HG03175 (cell line): Measurements from ENCODE around the gene PODN.

Experiments used
- ATAC-seq: cut with Tn5 transposase; IDR thresholded peaks from one replicate; pipeline ENCODE4 v1.9.1; 2021; ENCODE audit warnings: mild to moderate bottlenecking, moderate library complexity; ENCODE audit not compliant: unreplicated experiment

The PODN gene

DNA sequence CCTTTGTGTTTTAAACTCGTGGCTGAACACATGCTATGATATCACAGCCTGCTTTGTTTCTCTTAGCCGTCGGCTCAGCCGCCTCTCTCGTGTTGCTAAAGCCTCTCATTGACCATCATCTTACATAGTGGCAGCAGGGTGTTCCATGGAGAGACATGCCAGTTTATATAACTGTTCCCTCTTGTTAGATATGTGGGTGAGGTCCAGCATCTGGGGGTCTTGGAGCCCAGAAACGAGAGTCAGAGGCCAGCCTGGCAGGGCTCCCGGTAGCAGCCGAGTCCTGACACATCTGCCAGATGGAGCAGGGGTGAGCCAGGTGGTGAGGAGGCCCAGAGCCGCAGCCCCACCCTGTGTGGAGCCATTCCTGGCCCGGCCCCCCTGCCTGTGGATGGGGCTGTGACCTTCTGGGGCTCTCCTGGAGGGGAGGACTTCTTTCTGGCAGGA lies 11.9 kb downstream of the PODN start:
- ATAC-seq, result no peak

DNA sequence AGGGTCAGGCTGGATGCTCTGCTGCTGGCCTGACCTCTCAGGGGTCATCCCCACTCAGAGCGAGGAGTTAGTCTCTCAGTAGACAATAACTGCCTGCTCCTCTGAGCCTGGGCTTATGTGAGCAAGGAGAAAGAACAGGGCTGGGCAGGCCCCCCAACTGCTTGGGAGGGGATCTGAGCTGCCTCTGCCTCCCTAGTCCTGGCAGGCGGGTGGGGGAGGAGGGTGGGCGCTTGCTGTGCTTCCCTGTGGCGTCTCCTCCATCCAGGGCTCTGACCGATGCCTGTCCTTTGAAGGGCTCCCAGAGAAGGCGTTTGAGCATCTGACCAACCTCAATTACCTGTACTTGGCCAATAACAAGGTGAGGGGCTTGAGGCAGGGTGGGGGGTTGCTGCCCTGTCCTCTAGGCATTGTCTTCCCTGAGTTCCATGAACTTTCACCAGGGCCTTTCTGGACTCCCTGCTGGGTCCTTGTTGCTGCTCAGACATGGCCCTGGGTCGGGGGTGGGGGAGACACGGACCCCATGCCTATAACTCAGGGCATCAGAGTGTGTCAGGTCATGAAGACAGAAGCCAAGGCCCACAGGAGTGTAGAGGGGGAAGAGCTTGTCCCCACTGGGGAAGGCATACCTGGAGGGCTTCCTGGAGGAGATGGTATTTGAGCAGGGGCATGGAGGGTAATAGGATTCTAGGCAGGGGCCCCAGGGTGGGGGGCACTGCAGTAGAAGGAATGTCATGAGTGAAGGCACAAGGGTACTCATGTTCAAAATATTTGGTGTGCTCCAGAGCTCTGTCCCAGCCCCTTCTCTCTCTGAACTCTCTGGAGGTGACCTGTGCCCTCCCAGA lies 12.5 kb downstream of the PODN start:
- ATAC-seq, result no peak

DNA sequence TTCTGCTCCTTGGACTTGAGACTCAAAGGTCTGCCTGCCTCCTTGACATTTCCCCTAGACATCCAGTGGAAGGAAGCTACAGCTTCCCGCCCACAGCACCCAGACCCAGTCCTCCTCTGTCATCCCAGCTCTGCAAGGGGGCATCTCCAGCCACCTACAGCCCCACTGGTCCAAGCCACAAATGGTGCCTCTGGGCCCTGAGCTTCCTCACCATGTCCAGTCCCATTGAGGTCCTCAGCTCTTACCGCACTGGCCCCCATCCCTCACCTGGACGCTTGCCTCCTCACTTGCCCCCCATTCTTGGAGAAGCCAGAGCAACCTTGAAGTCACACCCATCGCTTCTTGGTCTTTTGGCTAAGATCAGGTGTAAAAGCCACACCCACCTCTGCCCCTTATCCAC lies 13.2 kb downstream of the PODN start:
- ATAC-seq, result no peak

DNA sequence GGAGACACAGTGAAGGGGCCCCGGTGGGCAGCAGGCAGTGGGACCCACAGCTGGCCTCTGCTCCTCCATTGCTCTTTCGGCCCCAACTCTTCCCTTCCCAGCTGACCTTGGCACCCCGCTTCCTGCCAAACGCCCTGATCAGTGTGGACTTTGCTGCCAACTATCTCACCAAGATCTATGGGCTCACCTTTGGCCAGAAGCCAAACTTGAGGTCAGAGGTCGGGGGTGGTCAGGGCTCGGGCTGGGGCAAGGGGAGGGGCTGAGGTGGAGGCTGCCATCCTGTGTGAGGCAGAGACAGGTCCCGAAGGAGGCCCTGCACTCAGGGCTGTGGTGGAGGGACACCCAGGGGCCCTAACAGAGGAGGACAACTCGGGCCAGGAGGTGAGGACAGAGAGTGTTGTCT lies 13.7 kb downstream of the PODN start:
- ATAC-seq, result no peak

DNA sequence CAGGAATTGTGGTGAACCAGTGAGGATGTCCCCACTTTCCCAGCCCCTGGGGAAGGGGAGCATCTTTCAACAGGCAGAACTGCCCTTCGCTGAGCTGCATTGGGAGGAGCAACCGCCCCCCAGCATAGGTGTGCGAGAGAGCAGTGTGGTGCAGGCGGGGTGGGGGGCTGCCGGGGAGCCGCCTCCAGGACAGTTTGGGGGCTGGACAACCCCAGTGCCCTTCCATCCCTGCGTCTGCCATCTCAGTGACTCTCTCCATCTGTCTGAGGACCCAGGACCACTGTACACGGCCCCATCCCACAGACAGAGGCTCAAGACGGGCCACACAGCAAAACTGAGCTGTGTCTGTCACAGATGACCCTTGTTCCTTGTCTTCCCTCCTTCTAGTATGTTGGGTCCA lies 14.2 kb downstream of the PODN start:
- no peak for ATAC-seq

DNA sequence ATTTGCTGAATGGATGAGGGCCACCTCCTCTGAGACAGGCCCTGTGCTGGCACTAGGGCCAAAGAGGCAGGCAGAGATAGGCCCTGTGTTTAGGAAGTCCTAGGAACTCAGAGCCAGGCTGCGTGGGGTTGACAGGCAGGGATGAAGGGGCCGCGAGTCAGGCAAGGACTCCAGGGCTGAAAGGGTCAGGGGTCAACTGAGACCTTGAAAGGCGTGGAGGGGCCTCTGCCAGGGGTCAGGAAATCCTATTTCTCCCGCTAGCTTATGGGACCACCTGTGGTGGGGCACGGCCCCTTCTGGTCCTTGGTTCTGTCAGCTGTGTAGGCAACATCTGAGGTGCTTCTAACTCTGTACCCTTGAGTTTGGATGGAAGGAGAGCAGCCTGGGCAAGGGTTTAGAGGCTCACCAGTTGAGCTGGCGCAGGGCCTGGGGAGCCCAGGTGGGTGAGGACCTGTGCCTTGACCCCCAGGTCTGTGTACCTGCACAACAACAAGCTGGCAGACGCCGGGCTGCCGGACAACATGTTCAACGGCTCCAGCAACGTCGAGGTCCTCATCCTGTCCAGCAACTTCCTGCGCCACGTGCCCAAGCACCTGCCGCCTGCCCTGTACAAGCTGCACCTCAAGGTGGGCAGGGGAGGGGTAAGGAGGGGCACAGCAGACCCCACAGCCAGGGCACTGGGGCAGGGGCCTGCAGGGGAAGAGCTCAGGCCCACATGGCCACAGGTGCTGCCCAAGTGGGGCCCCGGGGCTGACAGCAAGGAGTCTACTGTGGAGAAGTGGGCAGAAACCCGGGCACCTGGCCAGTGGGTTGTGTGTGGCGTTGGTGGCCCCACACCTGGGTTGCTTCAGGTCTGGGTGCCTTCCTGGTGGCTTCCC lies 14.9 kb downstream of the PODN start:
- no peak for ATAC-seq

DNA sequence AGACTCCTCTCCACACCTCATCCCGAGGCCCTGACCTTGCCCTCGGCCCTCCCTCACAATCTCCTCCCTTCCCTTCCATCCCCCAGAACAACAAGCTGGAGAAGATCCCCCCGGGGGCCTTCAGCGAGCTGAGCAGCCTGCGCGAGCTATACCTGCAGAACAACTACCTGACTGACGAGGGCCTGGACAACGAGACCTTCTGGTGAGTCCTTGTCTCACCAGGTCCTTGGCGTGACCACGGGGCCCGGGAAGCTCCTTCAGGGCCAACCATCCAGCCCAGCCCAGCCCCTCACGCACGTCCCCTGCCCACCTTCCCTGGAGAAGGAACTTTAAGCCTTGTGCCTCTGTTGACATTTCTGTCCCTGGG lies 15.6 kb downstream of the PODN start:
- no peak for ATAC-seq

DNA sequence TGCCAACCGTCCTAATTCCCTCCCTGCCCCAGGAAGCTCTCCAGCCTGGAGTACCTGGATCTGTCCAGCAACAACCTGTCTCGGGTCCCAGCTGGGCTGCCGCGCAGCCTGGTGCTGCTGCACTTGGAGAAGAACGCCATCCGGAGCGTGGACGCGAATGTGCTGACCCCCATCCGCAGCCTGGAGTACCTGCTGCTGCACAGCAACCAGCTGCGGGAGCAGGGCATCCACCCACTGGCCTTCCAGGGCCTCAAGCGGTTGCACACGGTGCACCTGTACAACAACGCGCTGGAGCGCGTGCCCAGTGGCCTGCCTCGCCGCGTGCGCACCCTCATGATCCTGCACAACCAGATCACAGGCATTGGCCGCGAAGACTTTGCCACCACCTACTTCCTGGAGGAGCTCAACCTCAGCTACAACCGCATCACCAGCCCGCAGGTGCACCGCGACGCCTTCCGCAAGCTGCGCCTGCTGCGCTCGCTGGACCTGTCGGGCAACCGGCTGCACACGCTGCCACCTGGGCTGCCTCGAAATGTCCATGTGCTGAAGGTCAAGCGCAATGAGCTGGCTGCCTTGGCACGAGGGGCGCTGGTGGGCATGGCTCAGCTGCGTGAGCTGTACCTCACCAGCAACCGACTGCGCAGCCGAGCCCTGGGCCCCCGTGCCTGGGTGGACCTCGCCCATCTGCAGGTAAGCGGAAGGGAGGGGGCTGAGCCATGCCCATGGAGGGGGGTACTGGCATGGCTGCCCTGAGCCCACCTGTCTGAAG lies 16.5 kb downstream of the PODN start:
- ATAC-seq, result no peak

DNA sequence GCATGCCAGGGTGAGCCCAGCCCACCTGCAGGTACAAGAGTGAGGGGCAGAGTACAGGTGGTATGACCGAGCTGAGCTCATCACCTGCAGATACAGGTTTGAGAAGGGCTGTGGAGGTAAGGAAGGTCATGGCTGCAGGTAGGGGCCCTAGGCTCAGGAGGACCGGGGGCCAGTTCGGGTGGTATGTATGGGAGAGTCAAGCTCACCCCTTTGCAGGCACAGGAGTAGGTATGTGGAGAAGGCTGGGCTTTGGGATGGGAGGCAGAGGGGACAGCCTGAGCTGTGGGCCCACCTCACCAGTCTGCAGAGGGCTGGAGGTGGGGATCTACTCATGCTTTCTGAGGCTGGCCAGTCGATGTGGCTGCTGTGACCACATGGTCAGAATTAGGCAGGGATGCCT lies 17.2 kb downstream of the PODN start:
- ATAC-seq, result no peak

DNA sequence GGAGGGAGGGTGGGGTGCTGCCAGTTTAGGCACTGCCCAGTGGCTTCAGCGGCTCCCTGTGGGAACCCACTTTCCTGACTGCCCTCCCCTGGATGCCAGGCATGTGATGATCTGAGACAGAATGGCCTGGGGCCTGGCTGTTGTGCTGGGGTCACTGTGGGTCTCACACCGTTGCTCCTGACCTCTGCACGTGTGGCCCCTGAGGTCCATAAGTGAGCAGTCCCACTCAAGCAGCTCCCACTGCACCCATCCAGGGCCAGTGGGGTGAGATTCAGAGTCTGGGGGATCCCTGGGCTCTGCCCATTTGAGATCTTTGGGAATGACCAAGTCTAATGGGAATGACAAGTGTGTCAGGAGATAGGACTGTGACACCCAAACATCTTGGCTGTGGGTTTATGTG lies 18.0 kb downstream of the PODN start:
- no peak for ATAC-seq

DNA sequence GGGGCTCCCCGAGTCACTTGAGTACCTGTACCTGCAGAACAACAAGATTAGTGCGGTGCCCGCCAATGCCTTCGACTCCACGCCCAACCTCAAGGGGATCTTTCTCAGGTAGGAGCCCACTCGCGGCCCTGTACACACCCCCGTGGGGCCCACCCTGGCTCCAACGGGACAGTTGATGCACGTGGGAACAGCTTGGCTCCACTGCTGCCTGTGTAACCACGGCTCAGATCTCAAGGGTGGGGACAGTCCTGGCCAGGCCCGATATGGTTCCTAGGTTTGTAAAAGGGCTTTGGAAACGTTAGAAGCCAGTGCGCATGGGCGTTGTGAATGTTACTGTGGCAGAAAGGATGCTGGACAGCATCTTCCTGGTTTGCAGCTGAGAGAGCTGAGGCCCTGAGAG lies 18.8 kb downstream of the PODN start:
- ATAC-seq, result no peak

DNA sequence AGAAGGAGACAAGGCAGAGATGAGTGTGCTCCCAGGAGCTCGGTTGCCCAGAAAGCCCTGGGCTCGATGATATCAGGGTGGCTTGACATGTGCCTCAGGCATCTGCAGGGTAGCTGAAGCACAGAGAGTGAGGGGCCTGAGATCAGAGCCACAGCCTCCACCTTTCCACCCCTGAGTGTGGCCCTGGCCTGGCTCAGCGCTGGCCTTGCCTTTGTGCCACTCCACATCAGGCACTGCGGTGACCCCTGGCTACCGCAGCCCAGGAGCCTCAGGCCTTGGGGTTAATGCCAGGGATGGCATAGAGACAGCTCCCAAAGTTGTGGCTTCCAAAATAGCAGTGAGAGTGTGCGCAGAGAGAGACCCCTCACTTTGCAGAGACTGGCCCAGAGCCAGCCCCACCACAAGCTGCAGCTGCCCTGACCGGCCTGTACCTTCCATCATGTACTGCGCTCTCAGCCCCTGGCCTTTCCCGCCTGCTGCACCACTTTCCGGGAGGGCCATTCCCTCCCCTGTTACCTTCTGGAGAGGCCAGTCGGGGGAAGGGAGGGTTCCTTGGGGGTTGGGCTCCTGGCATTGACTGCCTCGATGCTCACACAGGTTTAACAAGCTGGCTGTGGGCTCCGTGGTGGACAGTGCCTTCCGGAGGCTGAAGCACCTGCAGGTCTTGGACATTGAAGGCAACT lies 19.5 kb downstream of the PODN start:
- no peak for ATAC-seq

DNA sequence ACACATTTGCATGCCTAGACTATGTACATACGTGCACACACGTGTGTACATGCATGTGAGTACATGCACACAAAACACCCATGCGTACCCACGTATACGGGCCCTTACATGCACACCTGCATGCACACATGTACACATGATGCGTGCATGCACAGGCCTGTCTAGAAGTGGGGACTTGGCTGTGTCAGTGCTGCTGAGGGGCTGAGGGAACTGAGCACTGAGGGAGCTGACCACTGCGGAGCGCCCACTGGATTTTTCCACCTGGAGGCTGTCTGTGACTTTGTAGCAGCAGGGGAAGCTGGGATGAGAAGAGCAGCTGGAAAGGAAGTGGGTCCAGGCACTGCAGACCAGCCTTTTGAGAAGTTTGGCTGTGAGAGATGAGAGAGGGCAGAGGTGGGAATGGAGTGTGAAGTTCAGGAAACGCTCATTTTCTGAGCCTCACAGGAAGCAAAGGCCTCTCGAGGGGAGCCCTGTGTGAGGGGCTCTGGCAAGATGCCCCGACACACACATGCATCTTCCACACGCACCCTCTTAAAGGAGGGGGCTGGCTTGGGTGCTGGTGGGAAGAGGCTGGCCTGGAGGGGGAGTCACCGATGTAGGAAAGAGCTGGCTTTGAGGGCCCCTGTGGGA lies 20.9 kb downstream of the PODN start:
- ATAC-seq, result no peak

DNA sequence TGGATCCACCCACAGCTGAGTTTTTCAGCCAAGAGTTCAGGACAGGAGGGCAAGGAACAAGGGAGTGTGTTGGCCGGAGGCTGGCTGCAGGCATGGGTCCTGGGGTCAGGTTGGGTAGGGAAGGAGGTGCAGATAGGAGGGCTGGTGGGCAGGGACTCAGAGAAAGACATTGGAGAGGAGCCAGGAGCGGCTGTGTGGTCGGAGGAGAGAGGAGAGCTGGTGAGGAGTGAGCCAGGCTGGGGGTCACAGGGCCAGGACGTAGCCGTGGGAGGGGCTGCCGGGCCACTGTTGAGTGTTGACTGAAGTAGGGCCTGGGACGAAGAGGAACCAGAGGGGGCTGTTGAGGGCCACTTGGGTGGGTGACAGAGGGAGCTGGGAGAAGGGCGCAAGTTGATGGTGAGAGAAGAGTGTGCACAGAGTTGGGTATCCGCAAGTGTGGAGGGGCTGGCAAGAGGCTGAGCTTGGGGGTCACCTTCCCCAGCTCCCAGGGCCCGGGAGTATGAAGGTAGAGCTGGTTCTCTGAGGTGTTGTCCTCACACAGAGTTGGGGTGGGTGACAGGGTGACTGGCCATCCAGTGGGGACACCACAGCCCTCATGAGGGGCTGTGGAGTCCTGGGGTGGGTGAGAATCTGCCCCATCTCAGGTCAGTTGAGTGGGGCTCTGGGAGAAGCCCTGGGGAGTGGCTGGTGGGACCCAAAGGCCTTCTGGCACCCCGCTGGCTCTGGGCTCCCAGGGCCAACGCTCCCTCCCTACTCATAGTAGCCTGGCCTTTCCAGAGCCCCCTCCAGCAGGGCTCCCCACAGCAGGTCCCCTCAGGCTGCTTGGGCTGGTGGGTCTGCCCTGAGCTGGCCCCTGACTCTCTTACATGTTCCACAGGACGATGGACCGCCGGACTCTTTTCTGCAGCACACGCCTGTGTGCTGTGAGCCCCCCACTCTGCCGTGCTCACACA lies 21.9 kb downstream of the PODN start:
- no peak for ATAC-seq

DNA sequence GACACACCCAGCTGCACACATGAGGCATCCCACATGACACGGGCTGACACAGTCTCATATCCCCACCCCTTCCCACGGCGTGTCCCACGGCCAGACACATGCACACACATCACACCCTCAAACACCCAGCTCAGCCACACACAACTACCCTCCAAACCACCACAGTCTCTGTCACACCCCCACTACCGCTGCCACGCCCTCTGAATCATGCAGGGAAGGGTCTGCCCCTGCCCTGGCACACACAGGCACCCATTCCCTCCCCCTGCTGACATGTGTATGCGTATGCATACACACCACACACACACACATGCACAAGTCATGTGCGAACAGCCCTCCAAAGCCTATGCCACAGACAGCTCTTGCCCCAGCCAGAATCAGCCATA lies 22.6 kb downstream of the PODN start:
- ATAC-seq, result no peak

DNA sequence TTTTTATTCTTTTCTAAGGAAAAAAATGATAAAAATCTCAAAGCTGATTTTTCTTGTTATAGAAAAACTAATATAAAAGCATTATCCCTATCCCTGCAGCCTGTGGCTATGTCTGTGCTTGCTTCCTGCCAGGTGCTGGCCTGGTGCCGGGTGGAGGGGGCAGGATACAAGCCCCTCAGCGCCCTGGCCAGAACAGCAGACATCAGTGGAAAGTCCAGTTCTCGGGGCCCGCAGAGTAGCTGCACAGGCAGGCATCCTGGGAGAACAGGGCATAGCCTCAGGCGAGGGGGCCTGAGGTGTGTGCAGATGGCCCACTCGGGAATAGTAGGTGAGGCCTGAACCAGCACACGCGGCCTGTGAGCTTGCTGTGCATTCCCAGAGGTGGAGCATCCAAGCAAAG lies 23.4 kb downstream of the PODN start:
- no peak for ATAC-seq

DNA sequence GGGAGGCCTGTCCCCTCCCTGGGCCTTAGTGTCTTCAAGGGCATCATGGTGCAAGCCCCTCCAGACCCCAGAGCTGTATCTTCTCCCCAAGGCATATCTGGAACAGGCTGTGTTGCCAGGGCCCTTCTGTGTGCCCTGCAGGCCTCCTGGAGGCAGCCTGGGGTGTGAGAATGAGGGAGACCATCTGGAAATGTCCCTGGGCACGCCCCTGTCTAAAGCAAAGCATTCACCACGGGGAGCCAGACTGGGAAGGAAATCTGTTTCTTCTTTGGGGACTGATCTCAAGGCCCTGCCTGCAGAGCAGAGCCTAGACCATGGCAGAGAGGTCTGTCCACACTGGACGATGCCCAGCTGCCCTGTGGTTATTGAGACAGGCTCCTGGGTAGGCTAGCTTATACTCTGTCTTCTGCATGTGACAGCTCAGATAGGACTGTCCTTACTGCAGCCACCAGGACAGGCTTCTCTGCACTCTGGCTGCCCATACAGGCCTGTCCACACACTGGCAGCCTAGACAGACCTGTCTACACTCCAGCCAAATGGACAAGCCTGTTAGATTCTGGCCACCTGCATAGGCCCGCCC lies 24.6 kb downstream of the PODN start:
- no peak for ATAC-seq

DNA sequence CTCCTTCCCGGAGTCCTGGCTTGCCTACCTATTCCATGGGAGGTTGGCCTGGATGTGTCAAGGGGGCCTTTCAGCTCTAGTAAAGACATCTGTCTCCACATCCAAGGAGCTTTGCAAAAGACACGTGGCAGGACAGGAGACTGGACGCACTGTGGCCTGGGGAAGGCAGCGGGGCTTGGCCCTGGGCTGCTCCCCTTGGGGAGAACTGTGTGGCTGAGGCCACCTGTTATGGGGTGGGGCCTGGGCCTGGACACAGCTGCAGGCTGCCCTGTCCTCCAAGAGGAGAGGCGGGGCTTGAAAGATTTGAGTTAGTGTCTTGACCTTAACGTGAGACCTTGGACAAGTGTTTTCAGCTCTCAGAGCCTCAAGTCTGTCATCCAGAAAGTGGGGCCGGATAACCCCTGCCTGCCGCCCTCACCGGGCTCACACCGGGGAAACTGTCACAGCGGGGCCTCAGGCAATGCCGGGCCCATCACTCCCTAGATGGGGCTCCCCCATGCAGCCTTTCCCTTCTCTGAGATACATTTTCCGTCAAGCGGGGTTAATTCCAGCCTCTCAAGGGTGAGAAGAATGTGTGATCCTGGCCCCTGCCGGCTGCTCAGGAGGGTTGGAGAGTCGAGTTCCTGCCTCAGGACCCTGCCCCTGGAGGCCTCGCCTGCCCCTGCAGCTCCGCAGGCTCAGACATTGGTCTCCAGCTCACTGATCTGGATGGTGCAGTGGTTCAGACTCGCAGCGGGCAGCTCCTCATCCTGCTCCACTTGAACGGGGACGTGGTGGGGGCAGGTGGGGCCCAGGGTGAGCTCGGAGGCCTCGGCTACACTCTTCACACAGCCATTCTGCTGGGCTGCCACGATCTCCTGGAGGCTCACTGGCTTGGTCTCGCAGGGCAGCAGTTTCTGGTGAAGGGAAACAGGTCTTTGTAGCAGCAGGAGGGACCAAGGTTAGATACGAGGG lies 25.6 kb downstream of the PODN start:
- no peak for ATAC-seq
